ENCODE measurements around the gene ALAD. TPM values are rescaled to one million over a fixed set of nuclear protein-coding genes. Genes with fewer than 3 reads are reported as not detected.

The ALAD gene
- total RNA-seq, 2 donors from 2014 or later = 42.5 to 44.1 TPM

DNA sequence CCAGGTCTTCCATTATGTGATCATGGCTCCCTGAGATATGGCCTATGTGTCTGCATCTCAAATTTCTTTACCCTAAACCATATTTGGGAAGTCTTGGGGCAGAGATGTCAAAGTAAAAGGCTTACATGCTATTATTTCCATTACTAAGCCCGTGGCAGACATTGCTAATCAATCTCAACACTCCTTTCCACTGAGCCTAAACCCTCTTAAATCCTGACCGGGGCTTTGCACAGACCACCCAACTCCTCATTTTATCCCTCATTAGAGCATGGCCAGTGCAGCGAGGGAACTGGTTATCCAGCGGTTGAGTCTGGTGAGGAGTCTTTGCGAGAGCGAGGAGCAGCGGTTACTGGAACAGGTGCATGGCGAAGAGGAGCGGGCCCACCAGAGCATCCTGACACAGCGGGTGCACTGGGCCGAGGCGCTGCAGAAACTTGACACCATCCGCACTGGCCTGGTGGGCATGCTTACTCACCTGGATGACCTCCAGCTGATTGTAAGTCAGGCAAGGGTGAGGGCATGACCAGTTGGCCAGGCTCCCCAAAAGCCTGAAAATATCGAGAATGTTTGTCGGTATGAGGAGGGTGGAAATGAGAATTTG is 40.7 kb downstream of the ALAD start:
- 86 to 90% methylated on average over 15 of the region's 15 CpGs for WGBS, 2 donors
- Histone ChIP-seq H3K4me1 (peaks cover 13% of the 10 kb centered on the region), H3K36me3 (replicated peaks in 1 of 2; ENCODE audit: insufficient read depth in 1 of 2, low read depth in 2 of 2) (no peaks in the 10 kb centered on the region), H3K4me3 (no peak overlapping the region), H3K9me3 (no peaks in the 10 kb centered on the region), H3K27ac (no peak overlapping the region), H3K27me3 (no peaks in the 10 kb centered on the region)
- intact Hi-C loops (cut with DNase I) = no loop called here
- ATAC-seq (no peak), DNase-seq (no peak)
- TF ChIP-seq, protein P1, sequence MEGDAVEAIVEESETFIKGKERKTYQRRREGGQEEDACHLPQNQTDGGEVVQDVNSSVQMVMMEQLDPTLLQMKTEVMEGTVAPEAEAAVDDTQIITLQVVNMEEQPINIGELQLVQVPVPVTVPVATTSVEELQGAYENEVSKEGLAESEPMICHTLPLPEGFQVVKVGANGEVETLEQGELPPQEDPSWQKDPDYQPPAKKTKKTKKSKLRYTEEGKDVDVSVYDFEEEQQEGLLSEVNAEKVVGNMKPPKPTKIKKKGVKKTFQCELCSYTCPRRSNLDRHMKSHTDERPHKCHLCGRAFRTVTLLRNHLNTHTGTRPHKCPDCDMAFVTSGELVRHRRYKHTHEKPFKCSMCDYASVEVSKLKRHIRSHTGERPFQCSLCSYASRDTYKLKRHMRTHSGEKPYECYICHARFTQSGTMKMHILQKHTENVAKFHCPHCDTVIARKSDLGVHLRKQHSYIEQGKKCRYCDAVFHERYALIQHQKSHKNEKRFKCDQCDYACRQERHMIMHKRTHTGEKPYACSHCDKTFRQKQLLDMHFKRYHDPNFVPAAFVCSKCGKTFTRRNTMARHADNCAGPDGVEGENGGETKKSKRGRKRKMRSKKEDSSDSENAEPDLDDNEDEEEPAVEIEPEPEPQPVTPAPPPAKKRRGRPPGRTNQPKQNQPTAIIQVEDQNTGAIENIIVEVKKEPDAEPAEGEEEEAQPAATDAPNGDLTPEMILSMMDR (IDR thresholded peaks at IDR 0.05) = no peak
- TF ChIP-seq POLR2A (IDR thresholded peaks at IDR 0.05) = no peak

DNA sequence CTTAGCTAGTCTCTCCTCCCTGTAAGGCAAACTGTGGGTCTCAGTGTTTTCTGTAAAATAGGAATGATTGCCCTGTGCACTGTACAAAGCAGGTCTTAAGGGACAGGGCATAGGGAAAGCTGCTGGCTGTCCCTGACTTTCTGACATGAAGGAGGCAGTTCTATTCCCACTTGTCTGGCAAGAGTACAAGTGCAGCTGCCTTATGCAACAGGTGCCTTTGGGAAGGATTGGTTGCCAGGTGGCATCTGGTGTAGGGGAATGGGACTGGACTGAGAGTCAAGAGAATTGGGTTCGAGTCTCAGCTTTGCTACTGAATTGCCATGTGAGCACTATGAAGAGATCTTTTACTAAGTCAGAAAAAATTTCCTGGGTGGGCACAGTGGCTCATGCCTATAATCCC is 41.7 kb downstream of the ALAD start:
- intact Hi-C loops (cut with DNase I) = no loop called here
- Histone ChIP-seq H3K27ac (peak overlapping the region in 2 of 4 donors; percentile 14 to 17), H3K4me1 (peaks cover 13% of the 10 kb centered on the region), H3K9me3 (no peaks in the 10 kb centered on the region), H3K4me3 (no peak overlapping the region), H3K36me3 (replicated peaks in 1 of 2; ENCODE audit: insufficient read depth in 1 of 2, low read depth in 2 of 2) (no peaks in the 10 kb centered on the region), H3K27me3 (no peaks in the 10 kb centered on the region)
- ATAC-seq = peak; percentile 82
- DNase-seq = peak; percentile 74 to 85 (median 83)
- WGBS, 2 donors = 56 to 75% methylated on average over 1 of the region's 1 CpG
- TF ChIP-seq, protein P1 (IDR thresholded peaks at IDR 0.05) = no peak
- no peak for TF ChIP-seq POLR2A (IDR thresholded peaks at IDR 0.05)

DNA sequence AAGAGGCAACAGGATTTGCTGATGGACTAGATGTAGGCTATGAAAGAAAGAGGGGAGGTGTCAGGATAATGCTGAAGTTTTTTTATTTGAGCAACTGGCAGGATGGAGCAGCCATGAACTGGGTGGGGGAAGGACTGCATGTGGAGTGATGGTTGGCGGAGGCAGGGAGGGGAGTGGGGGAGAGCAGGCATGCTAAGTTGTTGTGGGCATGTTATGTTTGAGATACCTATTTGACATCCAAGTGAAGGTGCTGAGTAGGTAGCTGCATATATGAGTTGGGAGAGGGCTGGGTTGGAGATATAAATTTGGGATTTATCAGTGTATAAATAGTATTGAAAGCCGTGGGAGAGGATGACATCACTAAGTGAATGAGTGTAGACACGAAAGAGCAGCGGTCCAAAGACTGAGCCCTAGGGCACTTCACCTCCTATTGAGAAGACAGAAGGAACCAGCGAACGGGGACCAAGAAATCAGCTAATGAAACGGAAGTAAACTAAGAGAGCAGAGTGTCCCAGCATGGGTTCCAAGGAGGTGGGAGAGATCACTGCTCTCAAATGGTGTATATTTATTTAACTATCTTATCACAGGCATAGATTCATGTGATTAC is 44.3 kb downstream of the ALAD start:
- DNase-seq (no peak), ATAC-seq (no peak)
- no peak overlapping the region for H3K27ac ChIP-seq
- H3K36me3 ChIP-seq (replicated peaks in 1 of 2; ENCODE audit: insufficient read depth in 1 of 2, low read depth in 2 of 2) = no peaks in the 10 kb centered on the region
- H3K4me1 ChIP-seq = peaks cover 13% of the 10 kb centered on the region
- whole genome bisulfite sequencing, 2 donors = 71 to 76% methylated on average over 7 of the region's 7 CpGs
- no peaks in the 10 kb centered on the region for H3K9me3 ChIP-seq
- no peaks in the 10 kb centered on the region for H3K27me3 ChIP-seq
- TF ChIP-seq, protein P1 (IDR thresholded peaks at IDR 0.05) = no peak
- no peak for TF ChIP-seq POLR2A (IDR thresholded peaks at IDR 0.05)
- no peak overlapping the region for H3K4me3 ChIP-seq
- intact Hi-C loops (cut with DNase I) = no loop called here

DNA sequence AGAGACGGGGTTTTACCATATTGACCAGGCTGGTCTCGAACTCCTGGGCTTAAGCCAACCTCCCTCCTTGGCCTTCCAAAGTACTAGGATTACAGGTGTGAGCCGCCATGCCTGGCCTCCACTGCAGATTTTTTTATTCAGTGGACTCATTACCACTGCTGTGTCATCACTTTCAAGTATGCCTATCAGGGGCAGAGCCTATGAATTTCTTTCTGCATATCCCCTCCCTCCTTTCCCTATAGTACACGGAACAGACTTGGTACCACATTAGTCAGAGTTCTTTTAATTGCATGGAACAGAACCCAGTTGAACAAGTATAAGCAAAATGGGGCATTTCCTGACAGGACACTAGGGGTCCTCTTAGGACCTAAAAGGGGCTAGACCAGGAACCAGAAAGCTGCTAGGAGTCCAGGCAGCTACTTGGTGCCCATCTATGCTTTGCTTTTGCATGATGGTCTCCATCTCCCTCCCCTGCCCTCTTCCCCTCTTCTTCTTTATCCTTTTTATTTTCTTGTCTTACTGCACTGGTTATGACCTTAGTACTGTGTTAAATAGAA is 46.0 kb downstream of the ALAD start:
- TF ChIP-seq, protein P1 (IDR thresholded peaks at IDR 0.05) = peak in 2 of 7 experiments; percentile 11 to 28
- TF ChIP-seq POLR2A (IDR thresholded peaks at IDR 0.05) = no peak
- H3K9me3 ChIP-seq = no peaks in the 10 kb centered on the region
- H3K4me1 ChIP-seq = peaks cover 27% of the 10 kb centered on the region
- no peak overlapping the region for H3K4me3 ChIP-seq
- ATAC-seq (no peak), DNase-seq (no peak)
- H3K36me3 ChIP-seq (replicated peaks in 1 of 2; ENCODE audit: insufficient read depth in 1 of 2, low read depth in 2 of 2) = no peaks in the 10 kb centered on the region
- no peaks in the 10 kb centered on the region for H3K27me3 ChIP-seq
- 92 to 100% methylated on average over 2 to 4 of the region's 4 CpGs for WGBS, 2 donors
- H3K27ac ChIP-seq = no peak overlapping the region
- intact Hi-C loops (cut with DNase I) = no loop called here
